Measurements from ENCODE around the gene GRIK1. TPM values are rescaled to one million over a fixed set of nuclear protein-coding genes. Genes with fewer than 3 reads are reported as not detected.

GRIK1 gene
- total and polyA plus RNA-seq, 2 donors (not counting 1 experiment from before 2014, with no cell fraction given) = not detected

GRCh38 chr21:29942034-29942433, 2.2 kb upstream of the GRIK1 start:
- Histone ChIP-seq H2AFZ (ENCODE audit: insufficient read depth, low read depth, low read length, poor library complexity, severe bottlenecking) (no peak overlapping the region), H3K79me2 (ENCODE audit: control insufficient read depth, insufficient read depth, low read length) (no peaks in the 10 kb centered on the region), H3K27me3 (replicated peaks in 1 of 4; ENCODE audit: control extremely low read depth in 1 of 4, control insufficient read depth in 3 of 4, insufficient read depth in 4 of 4, low read length in 3 of 4) (peaks cover 0 to 16% (median 9%) of the 10 kb centered on the region in 4 experiments), H4K20me1 (ENCODE audit: control insufficient read depth, insufficient read depth, low read length, poor library complexity, severe bottlenecking) (no peaks in the 10 kb centered on the region), H3K27ac (ENCODE audit: low read length in 2 of 2) (no peak overlapping the region), H3K4me1 (ENCODE audit: control insufficient read depth in 2 of 2, insufficient read depth in 2 of 2, low read length in 2 of 2) (no peaks in the 10 kb centered on the region), H3K9ac (ENCODE audit: low read length) (no peak overlapping the region), H3K36me3 (replicated peaks in 1 of 2; ENCODE audit: control extremely low read depth in 1 of 2, control insufficient read depth in 1 of 2, extremely low read depth in 1 of 2, insufficient read depth in 2 of 2, low read length in 1 of 2) (no peaks in the 10 kb centered on the region), H3K4me2 (replicated peaks; ENCODE audit: low read depth, low read length, poor library complexity, severe bottlenecking) (no peak overlapping the region), H3K9me3 (ENCODE audit: control extremely low read depth in 1 of 3, control insufficient read depth in 2 of 3, insufficient read depth in 1 of 3, low read length in 2 of 3) (peaks cover 0 to 20% (median 0%) of the 10 kb centered on the region in 3 donors), H3K4me3 (ENCODE audit: control extremely low read depth in 1 of 5, extremely low read depth in 1 of 5, insufficient read depth in 1 of 5, low read depth in 2 of 5, low read length in 4 of 5) (no peak overlapping the region)
- Mint-ChIP-seq H3K9me3 (ENCODE audit: insufficient read depth) (no peaks in the 10 kb centered on the region), H3K27me3 (peaks cover 35% of the 10 kb centered on the region), H3K4me3 (no peak overlapping the region), H3K4me1 (no peaks in the 10 kb centered on the region), H3K27ac (no peak overlapping the region)
- ATAC-seq (ENCODE audit: low read depth) (no peak), DNase-seq (no peak)
- no peak for TF ChIP-seq EZH2 (IDR thresholded peaks at IDR 0.05; ENCODE audit: borderline replicate concordance, insufficient read depth, low read depth, low read length, poor library complexity, severe bottlenecking)
- TF ChIP-seq CTCF (IDR thresholded peaks at IDR 0.05) = no peak
- CTCF ChIA-PET = no interaction called here
- POLR2A ChIA-PET = no interaction called here
- WGBS (ENCODE audit: insufficient coverage) = no CpG with 5 or more reads among the region's 1 CpG
- intact Hi-C loops (cut with micrococcal nuclease) = no loop called here

GRCh38 chr21:29940991-29941390, 1.2 kb upstream of the GRIK1 start:
- Histone ChIP-seq H2AFZ (ENCODE audit: insufficient read depth, low read depth, low read length, poor library complexity, severe bottlenecking) (no peak overlapping the region), H3K4me1 (ENCODE audit: control insufficient read depth in 2 of 2, insufficient read depth in 2 of 2, low read length in 2 of 2) (no peaks in the 10 kb centered on the region), H3K79me2 (ENCODE audit: control insufficient read depth, insufficient read depth, low read length) (no peaks in the 10 kb centered on the region), H4K20me1 (ENCODE audit: control insufficient read depth, insufficient read depth, low read length, poor library complexity, severe bottlenecking) (no peaks in the 10 kb centered on the region), H3K36me3 (replicated peaks in 1 of 2; ENCODE audit: control extremely low read depth in 1 of 2, control insufficient read depth in 1 of 2, extremely low read depth in 1 of 2, insufficient read depth in 2 of 2, low read length in 1 of 2) (no peaks in the 10 kb centered on the region), H3K4me3 (ENCODE audit: control extremely low read depth in 1 of 5, extremely low read depth in 1 of 5, insufficient read depth in 1 of 5, low read depth in 2 of 5, low read length in 4 of 5) (no peak overlapping the region), H3K9ac (ENCODE audit: low read length) (no peak overlapping the region), H3K4me2 (replicated peaks; ENCODE audit: low read depth, low read length, poor library complexity, severe bottlenecking) (no peak overlapping the region), H3K9me3 (ENCODE audit: control extremely low read depth in 1 of 3, control insufficient read depth in 2 of 3, insufficient read depth in 1 of 3, low read length in 2 of 3) (peaks cover 0 to 20% (median 0%) of the 10 kb centered on the region in 3 donors), H3K27ac (ENCODE audit: low read length in 2 of 2) (no peak overlapping the region), H3K27me3 (replicated peaks in 1 of 4; ENCODE audit: control extremely low read depth in 1 of 4, control insufficient read depth in 3 of 4, insufficient read depth in 4 of 4, low read length in 3 of 4) (peaks cover 0 to 16% (median 9%) of the 10 kb centered on the region in 4 experiments)
- intact Hi-C loops (cut with micrococcal nuclease) = no loop called here
- TF ChIP-seq EZH2 (IDR thresholded peaks at IDR 0.05; ENCODE audit: borderline replicate concordance, insufficient read depth, low read depth, low read length, poor library complexity, severe bottlenecking) (no peak), CTCF (IDR thresholded peaks at IDR 0.05) (no peak)
- Mint-ChIP-seq H3K27me3 (peaks cover 40% of the 10 kb centered on the region), H3K27ac (no peak overlapping the region), H3K9me3 (ENCODE audit: insufficient read depth) (no peaks in the 10 kb centered on the region), H3K4me1 (no peaks in the 10 kb centered on the region), H3K4me3 (no peak overlapping the region)
- CTCF ChIA-PET = no interaction called here
- no peak for DNase-seq
- no peak for ATAC-seq (ENCODE audit: low read depth)
- WGBS (ENCODE audit: insufficient coverage) = 78% methylated on average over 2 of the region's 2 CpGs
- POLR2A ChIA-PET = no interaction called here
